WERI-Rb-1 (cell line): ENCODE measurements around the gene FBXL5.

Source experiments
- DNase-seq: peaks from one replicate; pipeline ENCODE4 v3.0.0-alpha.2; 2020
- H3K27ac ChIP-seq: fragments of 250-450 bp; sonication (Bioruptor Pico); 2 replicates; pipeline ENCODE4 v1.5.1; 2020; ENCODE audit warnings: mild to moderate bottlenecking, moderate library complexity
- H3K27me3 ChIP-seq: fragments of 250-450 bp; sonication (Bioruptor Pico); 2 replicates; pipeline ENCODE4 v1.5.1; 2021; ENCODE audit warnings: mild to moderate bottlenecking, low read depth, moderate library complexity; ENCODE audit not compliant: insufficient read depth, severe bottlenecking
- H3K36me3 ChIP-seq: fragments of 250-450 bp; sonication (Bioruptor Pico); 2 replicates; pipeline ENCODE4 v1.5.1; 2020; ENCODE audit warnings: mild to moderate bottlenecking, moderate library complexity
- H3K4me3 ChIP-seq: 2 replicates; pipeline ENCODE4 v1.5.1; 2011; ENCODE audit warnings: low read depth, mild to moderate bottlenecking, control low read depth, low read length
- H3K9me3 ChIP-seq: fragments of 250-450 bp; sonication (Bioruptor Pico); 2 replicates; pipeline ENCODE4 v1.5.1; 2021; ENCODE audit warnings: mild to moderate bottlenecking, moderate library complexity; ENCODE audit not compliant: severe bottlenecking
- CTCF ChIP-seq: IDR thresholded peaks from 2 replicates; pipeline ENCODE4 v1.5.1; 2011; ENCODE audit warnings: low read depth, mild to moderate bottlenecking, control low read depth, inconsistent platforms, low read length

The FBXL5 gene

GRCh38 chr4:15695729-15696128 is 40.6 kb upstream of the FBXL5 start:
- no peak overlapping the region for H3K4me3 ChIP-seq
- H3K9me3 ChIP-seq = peaks cover 6% of the 10 kb centered on the region
- TF ChIP-seq CTCF = no peak
- DNase-seq = no peak
- H3K36me3 ChIP-seq = no peaks in the 10 kb centered on the region
- no peak overlapping the region for H3K27ac ChIP-seq
- H3K27me3 ChIP-seq = no peaks in the 10 kb centered on the region

DNA sequence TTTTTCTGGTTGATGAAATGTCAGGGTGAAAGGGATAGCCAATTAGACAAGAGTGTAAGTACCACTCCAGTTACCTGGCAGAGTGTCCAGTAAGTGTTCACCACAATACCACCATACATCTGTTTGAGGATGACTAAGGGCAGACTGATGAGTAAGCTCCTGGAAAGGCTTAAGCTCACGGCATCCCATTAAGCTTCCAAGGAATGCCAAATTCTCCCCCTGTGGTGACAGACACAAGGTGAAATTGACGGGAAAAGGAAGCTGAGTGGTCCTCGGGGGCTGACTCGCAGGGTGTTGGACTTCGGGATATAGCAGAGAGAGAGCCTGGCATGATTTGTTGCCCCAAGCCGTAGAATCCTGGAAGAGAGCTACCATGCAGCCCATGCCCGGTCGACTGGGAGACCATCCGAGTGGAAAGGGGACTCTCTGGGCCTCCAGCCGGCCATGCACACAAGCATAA is 40.1 kb upstream of the FBXL5 start:
- peaks cover 6% of the 10 kb centered on the region for H3K9me3 ChIP-seq
- H3K27ac ChIP-seq = no peak overlapping the region
- no peaks in the 10 kb centered on the region for H3K36me3 ChIP-seq
- no peak overlapping the region for H3K4me3 ChIP-seq
- no peak for DNase-seq
- TF ChIP-seq CTCF = no peak
- no peaks in the 10 kb centered on the region for H3K27me3 ChIP-seq

- Histone ChIP-seq H3K27ac (no peak overlapping the region), H3K9me3 (peaks cover 6% of the 10 kb centered on the region), H3K27me3 (no peaks in the 10 kb centered on the region), H3K4me3 (no peak overlapping the region), H3K36me3 (no peaks in the 10 kb centered on the region)
- no peak for TF ChIP-seq CTCF
- DNase-seq = no peak
Measured at GRCh38 chr4:15694431-15694830, 39.3 kb upstream of the FBXL5 start.

DNA sequence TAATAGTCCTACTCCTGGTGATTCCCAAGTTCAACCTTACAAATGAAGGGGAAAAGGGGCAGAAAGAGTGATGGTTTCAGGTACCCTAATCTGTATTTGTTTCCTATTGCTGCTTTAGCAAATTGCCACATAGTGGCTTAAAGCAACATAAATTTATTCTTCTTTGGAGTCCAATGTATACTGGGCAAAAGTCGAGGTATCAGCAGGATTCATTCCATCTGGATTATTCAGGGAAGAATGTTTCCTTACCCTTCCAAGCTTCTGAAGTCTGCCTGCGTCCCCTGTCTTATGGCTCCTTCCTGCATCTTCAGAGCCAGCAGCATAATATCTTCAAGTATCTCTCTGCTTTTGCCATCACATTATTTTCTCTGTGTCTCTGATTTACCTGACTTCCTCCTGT is 37.4 kb upstream of the FBXL5 start:
- Histone ChIP-seq H3K36me3 (peaks cover 12% of the 10 kb centered on the region), H3K27me3 (no peaks in the 10 kb centered on the region), H3K4me3 (no peak overlapping the region), H3K27ac (no peak overlapping the region), H3K9me3 (peaks cover 6% of the 10 kb centered on the region)
- no peak for DNase-seq
- no peak for TF ChIP-seq CTCF

DNA sequence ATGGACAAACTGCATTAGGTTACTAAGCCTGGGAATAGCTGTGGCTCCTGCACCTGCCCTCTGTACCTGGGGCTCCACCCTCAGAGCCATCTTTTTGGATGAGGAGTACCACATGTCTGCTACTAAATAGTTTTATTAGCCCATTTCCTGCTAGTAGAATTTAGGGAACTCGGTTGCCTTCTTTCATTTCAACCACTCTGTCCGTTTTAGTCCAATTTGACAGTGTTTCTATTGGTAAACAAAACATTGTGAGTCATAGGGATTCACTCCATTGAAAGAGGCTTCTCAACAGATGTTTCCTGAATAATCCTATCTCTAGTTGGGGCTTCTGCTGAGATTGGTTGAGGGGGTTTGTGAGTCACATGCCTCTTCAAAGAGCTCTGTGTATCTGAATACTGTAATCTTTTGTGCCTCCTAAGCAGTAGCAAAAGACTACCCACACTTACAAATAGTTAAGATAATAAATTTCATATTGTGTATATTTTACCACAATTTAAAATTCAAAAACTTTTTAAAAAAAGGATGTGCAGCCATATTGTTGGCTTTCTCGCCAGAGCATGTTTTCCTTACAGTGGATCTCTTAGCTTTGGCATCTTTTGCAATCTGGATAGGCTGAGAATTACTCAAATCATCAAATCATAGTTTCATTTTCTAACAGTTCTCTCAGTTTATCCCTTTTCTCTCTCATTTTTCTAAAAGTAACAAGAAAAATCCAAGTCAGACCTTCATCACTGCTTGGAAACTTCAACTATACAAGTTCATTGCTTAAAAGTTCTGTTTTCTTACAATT is 36.4 kb upstream of the FBXL5 start:
- Histone ChIP-seq H3K36me3 (peaks cover 22% of the 10 kb centered on the region), H3K27ac (0 out of 2 replicates have a peak overlapping the region, but pooled peaks have one; percentile 6), H3K4me3 (no peak overlapping the region), H3K27me3 (no peaks in the 10 kb centered on the region), H3K9me3 (peaks cover 6% of the 10 kb centered on the region)
- DNase-seq = no peak
- TF ChIP-seq CTCF = no peak
